Esophagus (tissue), 2 donors: ENCODE data around the gene RIPOR3. TPM values are rescaled to one million over a fixed set of nuclear protein-coding genes. Genes with fewer than 3 reads are reported as not detected.

ENCODE experiments used
- H3K27ac ChIP-seq, 2 donors: one replicate each; pipeline ENCODE4 v1.5.1; 2013; ENCODE audit warnings: low read depth in 2 of 2, mild to moderate bottlenecking in 2 of 2, inconsistent platforms in 1 of 2, low read length in 1 of 2, moderate library complexity in 1 of 2
- H3K27me3 ChIP-seq, 2 donors: one replicate each; pipeline ENCODE4 v1.6.1; 2013; ENCODE audit warnings: low read length in 2 of 2, control low read depth in 1 of 2, mild to moderate bottlenecking in 1 of 2; ENCODE audit not compliant: insufficient read depth in 2 of 2, control insufficient read depth in 1 of 2
- H3K36me3 ChIP-seq, 2 donors: one replicate each; pipeline ENCODE4 v1.6.1; 2013; ENCODE audit warnings: low read length in 1 of 2; ENCODE audit not compliant: control insufficient read depth in 2 of 2, insufficient read depth in 2 of 2
- H3K4me1 ChIP-seq, 2 donors: one replicate each; pipeline ENCODE4 v1.6.1; 2013; ENCODE audit warnings: low read length in 1 of 2; ENCODE audit not compliant: control insufficient read depth in 2 of 2, insufficient read depth in 2 of 2
- H3K4me3 ChIP-seq, 2 donors: one replicate each; pipeline ENCODE4 v1.5.1; 2013; ENCODE audit warnings: low read length in 2 of 2, mild to moderate bottlenecking in 2 of 2, low read depth in 1 of 2, moderate library complexity in 1 of 2
- H3K9me3 ChIP-seq, 2 donors: one replicate each; pipeline ENCODE4 v1.6.1; 2013; ENCODE audit warnings: mild to moderate bottlenecking in 2 of 2, low read depth in 1 of 2, low read length in 1 of 2, moderate library complexity in 1 of 2; ENCODE audit not compliant: control insufficient read depth in 2 of 2, insufficient read depth in 1 of 2
- WGBS, 2 donors: extraction: QIAGEN DNeasy Blood & Tissue Kit; methylation state at CpG; one replicate each; pipeline ENCODE4 v1.1.7; 2013; 5-methylcytosine and 5-hydroxymethylcytosine counted together
- polyA plus RNA-seq, 2 donors: library from polyadenylated mRNA; stranded (reverse); fragments of 200-250 nt; gene quantifications; one replicate each; pipeline ENCODE4 v1.2.3, GENCODE V29; 2013
- donor health status: healthy with polysubstance abuse.
- donor health status: Bipolar disorder and iron deficiency.

Gene RIPOR3
- polyA plus RNA-seq, 2 donors, result 2.6 to 5.2 TPM

DNA sequence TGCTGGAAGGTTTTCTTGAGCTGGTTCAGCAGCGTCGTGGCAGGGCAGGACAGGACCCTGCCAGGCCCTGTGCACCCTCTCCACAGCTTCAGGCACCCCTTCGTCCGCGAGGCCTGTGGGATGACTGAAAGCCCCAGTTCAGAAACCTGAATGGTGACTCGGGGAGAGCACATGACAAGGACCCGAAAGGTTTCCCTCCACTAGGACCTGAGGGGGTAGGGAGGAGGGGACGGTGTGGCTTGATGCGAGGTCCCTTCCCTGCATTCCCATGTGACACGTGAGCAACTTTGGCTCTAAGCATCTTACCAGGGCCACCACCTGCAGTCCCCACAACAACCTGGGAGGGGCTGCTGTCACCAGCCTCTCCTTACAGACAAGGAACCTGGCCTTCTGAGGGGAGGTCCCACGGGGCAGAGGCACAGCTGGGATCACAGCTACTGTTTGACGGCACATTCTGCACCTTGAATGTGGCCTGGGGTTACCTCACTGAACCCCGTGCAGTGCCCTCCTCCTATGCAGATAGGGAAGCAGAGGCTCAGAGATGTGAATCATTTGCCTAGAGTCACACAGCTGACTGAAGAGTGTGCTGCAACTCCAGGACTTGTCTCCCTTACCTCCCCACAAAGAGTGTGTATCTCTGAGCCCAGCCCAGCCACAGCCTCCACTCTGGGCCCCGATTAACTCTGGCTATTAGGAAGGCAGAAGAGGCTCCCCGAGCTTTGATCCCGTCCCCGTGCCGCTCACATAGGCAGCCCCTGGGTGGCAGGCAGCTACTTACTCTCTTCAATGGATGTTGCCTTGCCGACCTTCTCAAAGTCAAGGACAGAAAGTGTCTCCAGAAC, 96.5 kb downstream of the RIPOR3 start:
- Histone ChIP-seq H3K4me3 (no peak overlapping the region), H3K4me1 (peaks cover 2 to 11% of the 10 kb centered on the region in 2 donors), H3K36me3 (peaks cover 0 to 2% of the 10 kb centered on the region in 2 donors), H3K27ac (no peak overlapping the region), H3K27me3 (no peaks in the 10 kb centered on the region), H3K9me3 (no peaks in the 10 kb centered on the region)
- whole genome bisulfite sequencing, 2 donors, result 47 to 50% methylated on average over 19 of the region's 19 CpGs

DNA sequence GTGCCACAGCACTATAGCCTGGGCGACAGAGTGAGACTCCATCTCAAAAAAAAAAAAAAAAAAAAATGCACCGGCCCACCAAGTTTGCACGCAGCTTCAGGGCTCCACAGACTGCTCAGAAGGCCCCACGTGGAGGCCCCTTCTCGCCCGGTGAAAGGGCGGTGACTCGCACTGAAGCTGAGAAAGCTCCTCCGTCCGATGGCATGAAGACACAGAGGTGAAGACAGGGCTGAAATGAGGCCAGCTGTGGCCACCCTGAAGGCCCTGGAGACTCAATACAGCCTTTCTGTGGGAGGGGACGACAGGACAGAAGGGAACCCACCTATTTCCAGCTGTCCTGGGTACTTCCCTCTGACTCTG, 97.1 kb downstream of the RIPOR3 start:
- no peak overlapping the region for H3K4me3 ChIP-seq
- no peak overlapping the region for H3K27ac ChIP-seq
- no peaks in the 10 kb centered on the region for H3K9me3 ChIP-seq
- 74 to 75% methylated on average over 11 of the region's 11 CpGs for WGBS, 2 donors
- no peaks in the 10 kb centered on the region for H3K27me3 ChIP-seq
- H3K36me3 ChIP-seq, result peaks cover 0 to 2% of the 10 kb centered on the region in 2 donors
- H3K4me1 ChIP-seq, result peaks cover 2 to 11% of the 10 kb centered on the region in 2 donors

DNA sequence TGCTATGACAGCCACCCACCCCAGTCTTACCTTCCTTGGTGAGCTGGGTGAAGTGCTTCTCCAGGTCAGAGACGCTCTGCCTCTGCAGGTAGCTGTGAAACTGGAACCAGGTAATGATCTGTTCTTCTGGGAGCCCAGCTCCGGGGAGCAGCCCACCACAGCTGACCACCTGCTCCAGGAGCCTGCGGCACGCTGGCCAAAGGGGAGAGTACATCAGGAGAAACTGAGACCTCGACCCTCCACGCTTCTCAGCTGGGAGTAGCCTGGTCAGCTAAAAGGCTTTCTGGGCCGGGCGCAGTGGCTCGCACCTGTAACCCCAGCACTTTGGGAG, 98.4 kb downstream of the RIPOR3 start:
- WGBS, 2 donors, result 92 to 93% methylated on average over 9 of the region's 9 CpGs
- Histone ChIP-seq H3K36me3 (peaks cover 0 to 2% of the 10 kb centered on the region in 2 donors), H3K4me1 (peaks cover 2 to 13% of the 10 kb centered on the region in 2 donors), H3K9me3 (no peaks in the 10 kb centered on the region), H3K4me3 (no peak overlapping the region), H3K27ac (no peak overlapping the region), H3K27me3 (no peaks in the 10 kb centered on the region)

DNA sequence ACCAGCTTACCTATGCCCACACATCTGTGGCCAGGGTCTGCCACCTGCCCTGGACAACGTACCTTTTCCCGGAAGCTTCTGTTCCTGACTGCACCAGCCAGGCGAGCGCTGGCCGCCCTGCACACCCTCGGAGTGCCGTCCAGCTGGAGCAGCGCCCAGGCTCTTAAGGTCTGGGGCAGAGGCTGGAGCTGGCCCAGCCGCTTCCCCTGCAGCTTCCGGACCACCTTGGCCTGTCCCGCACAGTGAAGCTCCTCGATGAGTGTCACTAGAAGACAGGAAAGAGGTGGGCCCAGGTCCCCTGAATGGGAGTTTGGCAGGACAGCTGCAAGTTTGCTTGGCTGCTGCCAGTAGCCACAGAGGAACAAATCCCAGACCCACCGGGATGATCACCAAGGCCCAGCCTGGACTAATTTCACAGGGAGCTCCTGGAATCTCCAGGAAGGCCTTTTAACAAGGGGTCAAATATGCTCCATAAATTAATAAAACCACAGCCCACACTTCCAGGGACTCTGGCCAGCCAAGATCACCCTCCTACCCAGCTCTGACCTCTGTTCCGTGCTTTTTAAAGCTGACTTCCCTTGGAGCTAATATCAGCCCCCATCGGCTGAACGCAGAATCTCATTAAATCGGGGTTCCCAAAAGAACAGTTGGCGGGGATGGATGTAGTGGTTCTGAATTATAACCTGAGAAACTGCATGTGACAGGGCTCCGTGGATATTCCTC, 98.9 kb downstream of the RIPOR3 start:
- Histone ChIP-seq H3K4me1 (peaks cover 2 to 14% of the 10 kb centered on the region in 2 donors), H3K36me3 (peaks cover 0 to 2% of the 10 kb centered on the region in 2 donors), H3K9me3 (no peaks in the 10 kb centered on the region), H3K4me3 (no peak overlapping the region), H3K27me3 (no peaks in the 10 kb centered on the region), H3K27ac (no peak overlapping the region)
- 53 to 63% methylated on average over 19 of the region's 19 CpGs for WGBS, 2 donors

DNA sequence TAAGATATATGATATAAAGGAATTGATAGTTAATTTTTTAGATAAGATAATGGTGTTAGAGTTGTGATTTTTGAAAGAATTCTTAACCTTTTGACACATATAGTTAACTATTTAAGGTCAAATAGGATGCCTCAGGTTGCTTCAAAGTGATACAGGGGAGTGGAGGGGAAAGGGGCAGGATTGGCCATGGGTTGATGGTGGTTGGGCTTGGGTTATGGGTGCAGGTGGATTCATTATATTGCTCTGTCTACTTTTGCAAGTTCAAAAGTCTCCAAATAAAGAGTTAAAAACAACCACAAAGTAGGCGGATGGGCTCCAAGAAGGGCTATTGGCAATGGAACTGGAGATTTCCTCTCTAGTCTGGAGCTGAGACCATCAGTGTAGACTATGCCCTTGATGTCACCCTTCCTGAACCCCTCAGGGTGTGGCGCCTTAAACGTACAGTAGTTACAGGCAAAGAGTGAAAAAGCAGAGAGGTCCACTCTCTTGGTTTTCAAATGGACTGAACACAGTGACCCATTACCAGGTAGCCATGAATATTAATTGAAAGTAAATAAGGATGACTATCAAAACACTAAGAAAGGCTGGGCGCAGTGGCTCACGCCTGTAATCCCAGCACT, 100.0 kb downstream of the RIPOR3 start:
- no peak overlapping the region for H3K27ac ChIP-seq
- peaks cover 0 to 5% of the 10 kb centered on the region in 2 donors for H3K36me3 ChIP-seq
- H3K27me3 ChIP-seq, result no peaks in the 10 kb centered on the region
- peaks cover 2 to 15% of the 10 kb centered on the region in 2 donors for H3K4me1 ChIP-seq
- H3K9me3 ChIP-seq, result no peaks in the 10 kb centered on the region
- WGBS, 2 donors, result 85 to 88% methylated on average over 5 of the region's 5 CpGs
- H3K4me3 ChIP-seq, result no peak overlapping the region

DNA sequence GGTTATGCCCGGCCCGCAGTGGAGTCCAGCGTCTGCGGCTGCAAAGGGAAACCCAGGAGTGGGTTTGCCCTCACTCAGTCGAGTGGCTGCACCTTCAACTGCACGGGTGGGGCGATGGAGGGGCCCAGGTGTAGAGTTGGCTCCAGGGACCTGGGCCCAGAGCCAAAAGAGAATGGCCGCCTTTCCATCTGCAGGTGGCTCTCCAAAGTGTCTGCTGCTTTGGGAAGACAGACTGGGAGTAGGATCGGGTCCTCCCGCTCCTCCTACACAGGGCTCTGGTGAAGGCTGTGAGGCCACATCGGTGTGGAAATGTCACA, 101.0 kb downstream of the RIPOR3 start:
- Histone ChIP-seq H3K27ac (no peak overlapping the region), H3K36me3 (peaks cover 0 to 11% of the 10 kb centered on the region in 2 donors), H3K4me3 (no peak overlapping the region), H3K4me1 (peaks cover 2 to 10% of the 10 kb centered on the region in 2 donors), H3K9me3 (no peaks in the 10 kb centered on the region), H3K27me3 (no peaks in the 10 kb centered on the region)
- 88 to 90% methylated on average over 11 of the region's 11 CpGs for WGBS, 2 donors

DNA sequence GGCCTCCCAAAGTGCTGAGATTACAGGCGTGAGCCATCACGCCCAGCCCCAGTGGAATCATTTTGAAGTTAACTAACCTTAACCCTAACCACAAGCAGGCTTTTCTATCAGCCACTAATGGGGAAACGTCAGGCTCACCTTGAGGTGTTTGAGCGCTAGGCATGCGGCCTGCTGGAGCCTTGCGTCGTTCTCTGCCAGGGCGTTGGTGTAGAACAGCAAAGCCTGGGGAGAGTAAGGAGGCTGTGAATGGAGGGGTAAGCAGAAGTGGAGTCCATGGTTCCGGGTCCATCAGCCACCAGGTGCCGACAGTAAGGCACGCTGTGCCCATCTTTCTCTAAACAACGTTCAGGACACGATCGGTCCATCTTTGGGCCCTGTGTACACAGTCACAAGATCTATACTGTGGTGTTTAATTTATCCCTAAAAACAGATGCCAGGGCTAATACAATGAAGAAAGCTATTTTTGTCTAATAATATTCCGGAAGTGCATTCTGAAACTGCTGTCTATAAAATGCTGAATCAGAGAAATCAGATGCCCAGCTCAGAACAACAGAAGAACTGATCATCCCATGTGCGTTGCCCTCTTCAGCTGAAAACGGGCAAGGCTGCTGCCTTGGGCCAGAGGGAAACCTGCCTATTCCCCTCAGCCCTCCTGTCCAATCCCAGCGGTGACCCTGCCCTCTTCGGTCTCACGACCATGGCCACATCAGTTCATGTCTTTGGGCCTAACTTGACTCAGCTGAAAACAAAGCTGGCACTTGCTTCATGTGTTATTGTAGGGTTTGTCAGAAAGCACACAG, 101.6 kb downstream of the RIPOR3 start:
- H3K9me3 ChIP-seq, result no peaks in the 10 kb centered on the region
- WGBS, 2 donors, result 88 to 89% methylated on average over 20 of the region's 20 CpGs
- peaks cover 0 to 13% of the 10 kb centered on the region in 2 donors for H3K36me3 ChIP-seq
- no peak overlapping the region for H3K4me3 ChIP-seq
- H3K4me1 ChIP-seq, result peaks cover 2 to 10% of the 10 kb centered on the region in 2 donors
- no peak overlapping the region for H3K27ac ChIP-seq
- no peaks in the 10 kb centered on the region for H3K27me3 ChIP-seq

DNA sequence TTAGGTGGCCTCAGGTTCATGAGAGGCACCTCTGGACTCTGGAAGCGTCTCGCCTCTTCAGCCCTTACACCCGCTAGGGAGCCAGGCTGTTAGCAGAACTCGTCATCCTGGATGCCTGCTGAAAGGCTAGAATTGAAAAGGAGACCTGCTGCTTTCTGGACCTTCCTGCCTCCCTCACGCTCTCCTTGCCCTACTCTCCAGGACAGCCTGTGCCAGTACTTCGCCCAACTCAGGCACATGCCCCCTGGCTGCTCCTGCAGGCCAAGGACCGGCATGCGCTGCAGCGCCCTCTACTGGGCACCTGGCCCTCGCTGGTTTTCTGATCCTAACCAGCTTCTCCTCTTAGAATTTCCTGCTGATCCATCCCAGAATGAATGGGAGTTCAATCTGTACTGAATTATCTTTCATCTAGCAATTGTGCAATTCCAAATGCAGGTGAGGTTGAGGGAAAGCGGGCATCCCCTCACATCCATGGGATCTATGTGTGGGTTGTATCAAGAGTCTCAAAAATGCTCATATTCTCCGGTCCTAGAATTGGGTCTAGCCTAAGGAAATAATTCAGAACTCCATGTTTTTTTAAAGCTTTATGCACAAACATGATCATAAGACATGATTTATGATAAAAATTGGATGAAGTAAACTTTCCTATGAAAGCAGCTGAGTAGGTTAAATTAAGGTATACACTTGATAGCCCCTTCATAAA, 103.2 kb downstream of the RIPOR3 start:
- peaks cover 0 to 13% of the 10 kb centered on the region in 2 donors for H3K36me3 ChIP-seq
- peak overlapping the region; percentile 77 to 78 for H3K27ac ChIP-seq
- H3K27me3 ChIP-seq, result no peaks in the 10 kb centered on the region
- no peaks in the 10 kb centered on the region for H3K9me3 ChIP-seq
- WGBS, 2 donors, result 45 to 58% methylated on average over 12 of the region's 12 CpGs
- no peak overlapping the region for H3K4me3 ChIP-seq
- peaks cover 2 to 17% of the 10 kb centered on the region in 2 donors for H3K4me1 ChIP-seq
